Gastroesophageal sphincter (tissue), 3 donors: ENCODE measurements around the gene ACSL4.

Source experiments
- CTCF ChIP-seq, 4 experiments: fragments of 200-600 bp in 2 of 4; fragments of 450-650 bp in 2 of 4; sonication (generic) in 1 of 4; IDR thresholded peaks; one replicate each; pipeline ENCODE4 v1.5.1; 2017 to 2019; ENCODE audit warnings: antibody characterized with exemption in 4 of 4, mild to moderate bottlenecking in 2 of 4, moderate library complexity in 2 of 4
- EP300 ChIP-seq: sonication (generic); formaldehyde crosslinking; IDR thresholded peaks from one replicate; pipeline ENCODE4 v1.6.1; 2017; ENCODE audit warnings: antibody characterized with exemption, mild to moderate bottlenecking
- POLR2AphosphoS5 ChIP-seq: sonication (generic); formaldehyde crosslinking; IDR thresholded peaks from one replicate; pipeline ENCODE4 v1.6.1; 2017; ENCODE audit warnings: antibody characterized with exemption

- no peak for TF ChIP-seq POLR2AphosphoS5
- TF ChIP-seq EP300, result no peak
- no peak for TF ChIP-seq CTCF (IDR thresholded peaks at IDR 0.05)
These were observed 47.4 kb downstream of the ACSL4 start for GRCh38 chrX:109685656-109686078.
